C4-2B (cell line): Measurements from ENCODE around the gene PRMT2.

ENCODE experiments used
- ZFX ChIP-seq: fragments of 450-650 bp; IDR thresholded peaks from 2 replicates; pipeline ENCODE4 v1.6.1; 2017
- TF ChIP-seq, protein P1 (sequence below): fragments of 450-650 bp; conservative IDR thresholded peaks from 2 replicates; pipeline ENCODE4 v1.5.1; 2017; ENCODE audit warnings: mild to moderate bottlenecking

DNA sequence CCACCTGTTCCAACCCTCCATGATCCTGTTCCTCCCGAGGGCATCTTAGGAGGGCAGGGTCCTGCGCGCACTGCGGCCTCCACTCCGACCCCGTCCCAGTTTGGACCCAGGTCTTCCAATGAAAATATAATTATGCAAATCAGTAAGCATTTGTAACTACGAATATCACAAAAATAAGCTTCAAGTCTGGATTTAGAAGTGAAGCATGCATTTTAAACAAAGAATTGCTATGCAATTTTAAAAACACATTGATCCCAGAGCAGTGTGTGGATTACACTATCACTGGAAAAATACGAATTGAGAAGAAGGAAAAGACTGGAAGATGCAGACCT, 673 bp downstream of the PRMT2 start:
- TF ChIP-seq, protein P1, sequence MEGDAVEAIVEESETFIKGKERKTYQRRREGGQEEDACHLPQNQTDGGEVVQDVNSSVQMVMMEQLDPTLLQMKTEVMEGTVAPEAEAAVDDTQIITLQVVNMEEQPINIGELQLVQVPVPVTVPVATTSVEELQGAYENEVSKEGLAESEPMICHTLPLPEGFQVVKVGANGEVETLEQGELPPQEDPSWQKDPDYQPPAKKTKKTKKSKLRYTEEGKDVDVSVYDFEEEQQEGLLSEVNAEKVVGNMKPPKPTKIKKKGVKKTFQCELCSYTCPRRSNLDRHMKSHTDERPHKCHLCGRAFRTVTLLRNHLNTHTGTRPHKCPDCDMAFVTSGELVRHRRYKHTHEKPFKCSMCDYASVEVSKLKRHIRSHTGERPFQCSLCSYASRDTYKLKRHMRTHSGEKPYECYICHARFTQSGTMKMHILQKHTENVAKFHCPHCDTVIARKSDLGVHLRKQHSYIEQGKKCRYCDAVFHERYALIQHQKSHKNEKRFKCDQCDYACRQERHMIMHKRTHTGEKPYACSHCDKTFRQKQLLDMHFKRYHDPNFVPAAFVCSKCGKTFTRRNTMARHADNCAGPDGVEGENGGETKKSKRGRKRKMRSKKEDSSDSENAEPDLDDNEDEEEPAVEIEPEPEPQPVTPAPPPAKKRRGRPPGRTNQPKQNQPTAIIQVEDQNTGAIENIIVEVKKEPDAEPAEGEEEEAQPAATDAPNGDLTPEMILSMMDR = no peak
- no peak for TF ChIP-seq ZFX
